ENCODE results near the gene GUCY2F.

GUCY2F gene

GRCh38 chrX:109481986-109482385 is at the start of gene GUCY2F:
Gene GUCY2F (minus strand): TSS chrX:109482086. CDS start chrX:109475936, 6,150 bp downstream.
- H3K4me1 ChIP-seq (ENCODE audit: insufficient read depth, low read length): no peaks in the 10 kb centered on the region
- H3K9me3 ChIP-seq (ENCODE audit: control insufficient read depth, insufficient read depth, low read length): no peaks in the 10 kb centered on the region
- no peaks in the 10 kb centered on the region for H3K36me3 ChIP-seq (ENCODE audit: insufficient read depth, low read length)
- H3K9ac ChIP-seq (ENCODE audit: low read depth, low read length): no peak within 1 kb of the TSS

- no peaks in the 10 kb centered on the region for H3K9me3 ChIP-seq (ENCODE audit: control insufficient read depth, insufficient read depth, low read length)
- no peaks in the 10 kb centered on the region for H3K4me1 ChIP-seq (ENCODE audit: insufficient read depth, low read length)
- H3K9ac ChIP-seq (ENCODE audit: low read depth, low read length): no peak overlapping the region
- H3K36me3 ChIP-seq (ENCODE audit: insufficient read depth, low read length): no peaks in the 10 kb centered on the region
Observed at GRCh38 chrX:109519001-109519400, 37.1 kb upstream of the GUCY2F start.

GRCh38 chrX:109511113-109511512 is 29.2 kb upstream of the GUCY2F start:
- Histone ChIP-seq H3K4me1 (ENCODE audit: insufficient read depth, low read length) (no peaks in the 10 kb centered on the region), H3K36me3 (ENCODE audit: insufficient read depth, low read length) (no peaks in the 10 kb centered on the region), H3K9ac (ENCODE audit: low read depth, low read length) (no peak overlapping the region), H3K9me3 (ENCODE audit: control insufficient read depth, insufficient read depth, low read length) (no peaks in the 10 kb centered on the region)

GRCh38 chrX:109508915-109509314 is 27.0 kb upstream of the GUCY2F start:
- Histone ChIP-seq H3K9ac (ENCODE audit: low read depth, low read length) (no peak overlapping the region), H3K9me3 (ENCODE audit: control insufficient read depth, insufficient read depth, low read length) (no peaks in the 10 kb centered on the region), H3K4me1 (ENCODE audit: insufficient read depth, low read length) (no peaks in the 10 kb centered on the region), H3K36me3 (ENCODE audit: insufficient read depth, low read length) (no peaks in the 10 kb centered on the region)

GRCh38 chrX:109501176-109501575 is 19.3 kb upstream of the GUCY2F start:
- Histone ChIP-seq H3K9ac (ENCODE audit: low read depth, low read length) (no peak overlapping the region), H3K9me3 (ENCODE audit: control insufficient read depth, insufficient read depth, low read length) (no peaks in the 10 kb centered on the region), H3K4me1 (ENCODE audit: insufficient read depth, low read length) (no peaks in the 10 kb centered on the region), H3K36me3 (ENCODE audit: insufficient read depth, low read length) (no peaks in the 10 kb centered on the region)

DNA sequence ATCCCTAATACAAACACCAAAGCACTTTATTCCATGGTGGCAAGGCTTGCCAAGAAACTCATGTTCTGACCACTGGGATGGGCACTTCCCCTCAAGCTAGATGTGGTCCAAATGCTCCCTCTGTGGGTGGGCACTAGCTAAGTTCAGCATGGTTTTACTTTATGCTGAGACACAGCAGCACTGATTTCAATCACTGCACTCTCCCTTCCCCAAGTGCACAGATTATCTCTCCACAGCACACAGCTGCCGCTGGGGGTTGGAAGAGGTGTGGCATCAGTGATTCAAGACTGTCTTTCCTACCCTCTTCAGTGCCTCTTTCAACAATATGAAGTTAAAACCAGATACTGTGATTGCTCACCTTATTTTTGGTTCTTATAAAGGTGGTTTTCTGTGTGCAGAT is 16.5 kb upstream of the GUCY2F start:
- Histone ChIP-seq H3K4me1 (ENCODE audit: insufficient read depth, low read length) (no peaks in the 10 kb centered on the region), H3K9me3 (ENCODE audit: control insufficient read depth, insufficient read depth, low read length) (no peaks in the 10 kb centered on the region), H3K36me3 (ENCODE audit: insufficient read depth, low read length) (no peaks in the 10 kb centered on the region), H3K9ac (ENCODE audit: low read depth, low read length) (no peak overlapping the region)

GRCh38 chrX:109489174-109489573 is 7.3 kb upstream of the GUCY2F start:
- Histone ChIP-seq H3K36me3 (ENCODE audit: insufficient read depth, low read length) (no peaks in the 10 kb centered on the region), H3K9ac (ENCODE audit: low read depth, low read length) (no peak overlapping the region)

DNA sequence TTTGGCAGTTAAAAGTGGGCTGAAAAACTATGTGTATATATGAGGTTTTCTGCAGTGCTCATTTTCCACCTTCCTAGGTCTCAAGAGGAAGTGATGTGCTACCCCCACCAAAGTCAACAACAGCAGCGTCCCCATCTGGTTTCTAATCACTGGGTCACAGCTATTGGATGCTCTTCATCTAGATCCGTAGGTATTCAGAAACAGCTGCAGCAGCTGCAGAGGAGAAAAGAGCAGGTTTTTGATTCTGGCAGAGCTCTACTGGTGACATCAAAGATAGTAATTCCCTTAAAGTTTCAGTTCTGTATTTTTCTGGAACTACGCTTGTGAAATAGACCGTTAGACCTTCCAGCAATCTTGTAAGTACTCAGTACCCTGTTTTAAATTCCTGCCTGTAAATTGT is 5.8 kb upstream of the GUCY2F start:
- Histone ChIP-seq H3K36me3 (ENCODE audit: insufficient read depth, low read length) (no peaks in the 10 kb centered on the region), H3K4me1 (ENCODE audit: insufficient read depth, low read length) (peaks cover 12% of the 10 kb centered on the region), H3K9ac (ENCODE audit: low read depth, low read length) (no peak overlapping the region), H3K9me3 (ENCODE audit: control insufficient read depth, insufficient read depth, low read length) (no peaks in the 10 kb centered on the region)

More at GRCh38 chrX:109489174-109489573, 7.3 kb upstream of the GUCY2F start:
- Histone ChIP-seq H3K4me1 (ENCODE audit: insufficient read depth, low read length) (peaks cover 12% of the 10 kb centered on the region), H3K9me3 (ENCODE audit: control insufficient read depth, insufficient read depth, low read length) (no peaks in the 10 kb centered on the region)

DNA sequence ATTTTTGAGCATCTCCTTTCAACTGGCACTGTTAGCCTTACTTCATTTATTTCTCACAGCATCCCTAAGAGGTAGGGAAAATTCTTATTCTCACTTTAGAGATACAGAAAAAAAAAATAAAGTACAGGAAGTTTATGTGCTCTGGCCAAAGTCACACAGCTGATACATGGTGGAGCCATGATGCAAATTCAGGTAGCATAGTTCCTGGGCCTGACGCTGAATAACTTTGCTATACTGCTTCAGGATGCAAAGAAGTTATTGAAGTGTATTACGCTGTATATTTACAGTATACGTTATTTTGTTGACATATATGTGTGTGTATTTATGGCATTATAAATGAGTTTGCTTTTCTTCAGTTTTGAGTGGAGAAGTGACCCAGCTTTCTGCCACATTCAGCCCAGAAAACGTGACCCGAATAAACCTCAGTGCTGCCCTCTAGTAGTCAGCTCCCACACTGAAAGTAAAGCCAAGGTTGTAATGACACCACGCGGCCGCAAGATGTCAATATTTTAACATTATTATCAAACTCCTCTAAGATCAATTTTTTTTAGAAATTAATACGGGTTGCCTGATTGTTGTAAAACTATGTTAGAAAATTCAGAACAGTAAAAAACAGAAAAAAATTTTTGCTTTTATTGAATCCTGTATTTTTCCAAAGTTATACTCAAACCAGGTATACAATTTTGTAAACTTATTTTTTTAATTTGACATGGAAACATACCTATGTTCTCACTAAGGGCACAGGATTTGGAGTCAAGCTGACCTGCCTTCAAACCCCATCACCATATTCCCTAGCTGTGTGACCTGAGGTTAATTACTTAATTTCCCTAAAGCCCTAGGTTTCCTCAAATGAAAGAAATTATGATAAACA is 3.8 kb upstream of the GUCY2F start:
- Histone ChIP-seq H3K4me1 (ENCODE audit: insufficient read depth, low read length) (peaks cover 6% of the 10 kb centered on the region), H3K36me3 (ENCODE audit: insufficient read depth, low read length) (no peaks in the 10 kb centered on the region), H3K9ac (ENCODE audit: low read depth, low read length) (no peak overlapping the region), H3K9me3 (ENCODE audit: control insufficient read depth, insufficient read depth, low read length) (no peaks in the 10 kb centered on the region)

DNA sequence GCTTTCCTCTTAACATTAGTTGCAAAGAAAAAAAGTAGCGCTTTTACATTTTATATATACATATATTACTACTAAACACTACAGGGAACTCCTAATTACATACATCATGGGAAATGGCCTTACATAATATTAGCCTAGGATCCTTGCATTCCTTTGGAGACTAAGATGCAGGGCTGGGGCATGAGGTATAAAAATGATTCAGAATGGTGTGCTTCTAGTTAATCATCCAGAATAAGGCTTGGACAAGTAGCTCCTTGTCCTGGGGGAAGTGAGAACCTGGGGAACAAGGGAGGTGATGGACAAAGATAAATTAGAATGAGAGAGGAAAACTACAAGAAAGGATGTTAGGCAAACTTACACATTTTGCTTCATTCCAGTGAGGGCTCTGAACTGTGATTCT is 3.0 kb upstream of the GUCY2F start:
- no peaks in the 10 kb centered on the region for H3K36me3 ChIP-seq (ENCODE audit: insufficient read depth, low read length)
- no peak overlapping the region for H3K9ac ChIP-seq (ENCODE audit: low read depth, low read length)
- peaks cover 6% of the 10 kb centered on the region for H3K4me1 ChIP-seq (ENCODE audit: insufficient read depth, low read length)
- H3K9me3 ChIP-seq (ENCODE audit: control insufficient read depth, insufficient read depth, low read length): no peaks in the 10 kb centered on the region

- Histone ChIP-seq H3K9ac (ENCODE audit: low read depth, low read length) (peak overlapping the region; percentile 21; the same call in 1 of the 2 replicates), H3K9me3 (ENCODE audit: control insufficient read depth, insufficient read depth, low read length) (no peaks in the 10 kb centered on the region), H3K36me3 (ENCODE audit: insufficient read depth, low read length) (no peaks in the 10 kb centered on the region), H3K4me1 (ENCODE audit: insufficient read depth, low read length) (peaks cover 24% of the 10 kb centered on the region)
Observed at GRCh38 chrX:109475174-109475891, 6.6 kb downstream of the GUCY2F start.

GRCh38 chrX:109472939-109473735 is 8.7 kb downstream of the GUCY2F start:
- Histone ChIP-seq H3K36me3 (ENCODE audit: insufficient read depth, low read length) (no peaks in the 10 kb centered on the region), H3K9ac (ENCODE audit: low read depth, low read length) (peak overlapping the region; percentile 32), H3K4me1 (ENCODE audit: insufficient read depth, low read length) (peaks cover 24% of the 10 kb centered on the region), H3K9me3 (ENCODE audit: control insufficient read depth, insufficient read depth, low read length) (no peaks in the 10 kb centered on the region)

DNA sequence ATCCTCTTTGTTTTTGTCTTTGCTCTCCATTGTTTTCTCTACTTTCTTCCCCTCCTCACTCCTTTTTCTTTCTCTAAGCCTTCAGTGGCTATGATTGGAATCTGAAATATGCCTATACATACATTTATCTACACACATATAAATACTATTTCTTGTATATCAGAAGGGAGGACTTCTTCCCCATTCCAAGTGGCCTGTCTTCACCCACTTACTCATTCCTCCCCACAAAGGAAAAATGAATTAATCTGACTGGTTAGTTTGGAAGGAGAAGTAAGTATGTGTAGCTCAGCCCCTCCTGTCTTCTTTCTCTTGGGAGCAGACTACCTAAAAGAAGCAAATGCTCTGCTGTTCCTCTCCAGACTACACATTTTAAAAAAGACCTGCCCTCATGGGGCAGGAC is 17.7 kb downstream of the GUCY2F start:
- no peaks in the 10 kb centered on the region for H3K4me1 ChIP-seq (ENCODE audit: insufficient read depth, low read length)
- H3K36me3 ChIP-seq (ENCODE audit: insufficient read depth, low read length): no peaks in the 10 kb centered on the region
- H3K9me3 ChIP-seq (ENCODE audit: control insufficient read depth, insufficient read depth, low read length): no peaks in the 10 kb centered on the region
- H3K9ac ChIP-seq (ENCODE audit: low read depth, low read length): no peak overlapping the region

- no peaks in the 10 kb centered on the region for H3K4me1 ChIP-seq (ENCODE audit: insufficient read depth, low read length)
- H3K9ac ChIP-seq (ENCODE audit: low read depth, low read length): no peak overlapping the region
- H3K9me3 ChIP-seq (ENCODE audit: control insufficient read depth, insufficient read depth, low read length): no peaks in the 10 kb centered on the region
- no peaks in the 10 kb centered on the region for H3K36me3 ChIP-seq (ENCODE audit: insufficient read depth, low read length)
Observed at GRCh38 chrX:109463784-109464183, 18.1 kb downstream of the GUCY2F start.
